ENCODE data around the gene RIBC2.
"Not testable (repeated sequence)": the region's sequence is repeated elsewhere in the genome, so short reads cannot be mapped to it uniquely, and the experiment has no call there.

Gene RIBC2

DNA sequence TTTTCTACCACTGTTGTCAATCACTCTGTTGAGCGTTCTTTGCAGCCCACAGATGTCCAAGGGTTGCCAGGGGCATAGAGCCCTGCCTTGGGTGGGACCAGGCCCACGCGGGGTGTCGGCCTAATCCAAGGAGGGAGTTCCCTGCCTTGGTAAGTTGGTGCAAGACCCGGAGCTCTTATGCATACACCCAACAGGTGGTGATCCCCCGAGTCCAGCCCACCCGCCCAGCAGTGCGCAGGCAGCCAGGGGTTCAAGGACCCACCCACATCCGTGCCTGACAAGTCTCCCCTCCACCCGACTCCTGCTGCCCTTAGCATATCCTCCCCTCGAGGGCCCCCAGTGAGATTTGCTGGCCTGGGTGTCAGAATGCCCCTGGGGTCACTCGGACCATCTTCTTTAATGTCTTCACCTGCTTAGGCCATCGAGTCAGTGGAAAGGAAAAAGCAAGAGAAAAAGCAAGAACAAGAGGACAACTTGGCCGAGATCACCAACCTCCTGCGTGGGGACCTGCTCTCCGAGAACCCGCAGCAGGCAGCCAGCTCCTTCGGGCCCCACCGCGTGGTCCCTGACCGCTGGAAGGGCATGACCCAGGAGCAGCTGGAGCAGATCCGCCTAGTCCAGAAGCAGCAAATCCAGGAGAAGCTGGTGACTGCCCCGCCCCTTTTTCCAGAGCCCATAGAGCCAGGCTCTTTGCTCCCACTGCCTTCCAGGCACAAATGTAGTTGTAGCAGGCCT, 12.2 kb downstream of the RIBC2 start:
- no peak for DNase-seq

DNA sequence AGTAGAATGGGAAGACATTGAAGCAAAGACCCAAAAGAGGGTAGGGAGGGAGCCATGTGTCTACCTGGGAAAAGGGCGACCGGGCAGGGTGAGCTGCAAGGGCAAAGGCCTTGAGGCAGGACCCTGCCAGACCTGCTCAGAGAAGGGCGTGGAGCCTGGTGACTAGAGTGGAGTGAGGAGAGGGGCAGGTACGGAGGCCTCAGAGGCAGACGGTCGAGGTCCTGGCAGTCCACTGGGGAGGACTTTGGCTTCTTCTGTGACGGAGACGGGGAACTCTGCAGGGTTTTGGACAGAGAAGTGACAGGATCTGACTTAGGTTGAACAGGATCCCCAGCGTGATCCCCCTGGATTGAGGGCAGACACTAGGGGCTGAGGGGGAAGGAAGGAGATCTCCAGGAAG, 12.9 kb downstream of the RIBC2 start:
- no peak for DNase-seq

DNA sequence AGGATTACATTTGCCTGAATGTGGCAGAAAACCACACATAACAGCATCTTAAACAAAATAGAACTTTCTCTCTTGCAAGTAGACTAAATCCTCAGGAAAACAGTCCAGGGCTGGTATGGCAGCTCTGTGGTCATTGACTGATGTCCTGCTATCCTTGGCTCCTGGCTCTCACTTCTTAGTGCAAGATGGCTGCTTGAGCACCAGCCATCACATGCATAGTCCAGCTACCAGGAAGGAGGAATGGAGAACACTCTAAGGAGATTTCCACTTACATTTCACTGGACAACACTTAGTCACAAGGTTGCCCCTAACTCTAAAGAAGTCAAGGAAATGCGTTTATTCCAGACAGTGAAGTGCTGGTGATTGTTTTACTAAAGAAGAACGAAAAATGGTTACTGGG, 13.6 kb downstream of the RIBC2 start:
- no peak for DNase-seq

DNA sequence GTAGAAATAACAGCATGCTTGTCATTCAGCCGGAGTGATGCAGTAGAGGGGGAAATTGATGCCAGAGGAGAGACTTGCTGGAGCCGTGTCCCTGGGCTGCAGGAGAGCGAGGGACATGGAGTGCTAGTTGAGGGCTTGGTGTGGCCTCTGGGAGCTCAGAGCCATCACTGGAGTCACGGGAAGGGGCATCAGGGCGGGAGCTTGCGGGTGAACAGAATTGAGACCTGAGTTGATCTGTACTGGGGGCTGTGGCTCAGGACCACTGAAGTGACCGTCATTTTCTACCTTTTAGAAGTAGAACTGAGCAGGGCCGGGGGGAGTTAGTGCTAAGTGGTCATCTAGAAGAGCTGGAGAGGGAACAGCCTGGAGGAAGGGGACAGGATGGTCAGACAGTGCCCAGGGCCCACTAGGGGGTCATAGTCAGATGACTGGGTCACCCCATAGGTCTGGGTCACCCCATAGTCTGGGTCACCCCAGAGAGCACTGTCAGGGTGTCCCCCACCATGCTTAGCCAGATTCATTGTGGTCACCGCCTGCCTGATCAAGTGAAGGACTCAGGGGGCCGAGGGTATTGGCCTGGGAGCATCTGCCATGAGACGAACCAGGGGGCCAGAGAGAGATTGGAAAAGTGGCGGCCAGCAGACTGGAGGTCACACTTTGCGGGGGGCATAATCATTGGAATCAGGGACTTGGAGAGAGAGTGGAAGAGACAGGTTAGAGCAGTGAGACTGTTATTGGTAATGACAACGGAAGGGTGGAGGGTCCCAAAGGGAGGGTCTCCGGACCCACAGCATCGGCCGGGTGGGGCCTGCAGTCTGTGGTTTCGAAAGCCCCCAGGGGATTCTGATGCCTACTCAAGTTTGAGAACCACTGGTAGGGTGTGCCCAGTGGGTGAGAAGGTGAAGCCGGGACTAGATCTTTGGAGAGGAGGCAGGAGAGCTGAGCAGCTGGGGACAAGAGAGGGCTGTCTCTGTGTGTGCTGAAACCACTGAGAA, 15.2 kb downstream of the RIBC2 start:
- no peak for DNase-seq

DNA sequence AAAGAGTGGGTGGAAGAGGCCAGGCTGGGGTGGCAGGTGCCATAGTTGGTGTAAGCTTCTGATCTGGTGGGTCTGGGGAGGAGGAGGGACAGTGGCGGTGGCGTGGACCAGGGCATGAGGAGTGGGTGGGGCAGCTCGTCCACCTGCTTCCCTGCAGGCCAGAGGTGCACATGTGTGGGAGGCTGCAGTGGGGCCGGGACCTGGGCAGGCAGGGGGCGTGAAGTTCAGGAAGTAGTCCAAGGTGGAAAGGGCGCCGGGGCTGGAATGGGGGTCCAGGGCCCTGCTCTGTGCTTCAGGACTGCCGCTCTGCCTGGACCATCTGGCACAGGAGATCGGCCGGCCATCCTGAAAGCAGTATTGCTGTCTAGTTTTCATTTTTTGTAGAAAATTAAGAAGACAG, 15.9 kb downstream of the RIBC2 start:
- no peak for DNase-seq

DNA sequence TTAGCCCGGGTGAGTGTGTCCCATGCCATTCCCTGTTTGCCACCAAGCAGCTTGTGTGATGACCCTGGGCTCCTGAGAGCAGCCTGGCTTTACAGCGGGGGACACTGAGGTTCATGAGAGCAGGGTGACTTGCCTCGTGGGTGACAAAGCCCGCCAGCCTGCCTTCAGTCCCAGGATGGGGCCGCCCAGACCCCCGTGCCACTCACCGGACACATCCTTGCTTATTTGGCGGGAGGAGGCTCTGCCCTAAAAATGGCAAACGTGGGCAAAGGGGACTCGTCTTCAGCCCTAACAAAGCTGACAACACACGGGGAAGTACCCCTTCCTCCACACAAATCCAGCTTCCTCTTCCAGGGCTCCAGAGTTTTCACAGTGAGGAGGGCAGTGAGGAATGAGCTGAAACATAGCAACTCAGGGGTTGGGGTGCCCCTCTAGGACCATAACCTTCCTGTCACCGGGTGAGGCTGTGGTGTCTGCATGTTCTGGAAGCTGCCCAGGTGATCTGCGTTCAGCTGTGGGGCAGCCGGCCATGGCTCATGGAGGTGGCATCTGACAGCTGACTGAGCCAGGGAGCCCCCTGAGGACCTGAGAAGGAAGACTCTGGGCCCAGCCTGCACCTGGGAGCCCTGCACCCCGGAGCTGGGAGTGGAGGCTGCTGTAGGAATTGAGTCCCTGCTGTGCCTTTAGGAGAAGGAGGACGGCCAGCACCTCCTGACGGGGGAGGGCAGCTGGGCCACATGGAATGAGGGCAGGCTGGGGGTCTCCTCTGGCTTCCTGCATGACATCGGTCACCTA, 16.7 kb downstream of the RIBC2 start:
- no peak for DNase-seq

DNA sequence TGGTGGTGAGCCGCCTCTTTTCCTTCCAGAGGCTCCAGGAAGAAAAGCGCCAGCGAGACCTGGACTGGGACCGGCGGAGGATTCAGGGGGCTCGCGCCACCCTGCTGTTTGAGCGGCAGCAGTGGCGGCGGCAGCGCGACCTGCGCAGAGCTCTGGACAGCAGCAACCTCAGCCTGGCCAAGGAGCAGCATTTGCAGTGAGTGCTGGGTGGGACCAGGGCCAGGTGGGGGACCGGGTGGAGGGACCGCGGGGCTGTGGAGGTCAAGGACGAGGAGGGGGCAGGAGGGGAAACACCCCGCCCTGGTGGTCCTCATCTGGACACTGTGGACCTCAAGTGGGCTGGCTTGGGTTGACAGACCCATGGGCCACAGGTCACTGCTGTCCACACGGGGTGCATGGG, 17.4 kb downstream of the RIBC2 start:
- DNase-seq, result no peak

DNA sequence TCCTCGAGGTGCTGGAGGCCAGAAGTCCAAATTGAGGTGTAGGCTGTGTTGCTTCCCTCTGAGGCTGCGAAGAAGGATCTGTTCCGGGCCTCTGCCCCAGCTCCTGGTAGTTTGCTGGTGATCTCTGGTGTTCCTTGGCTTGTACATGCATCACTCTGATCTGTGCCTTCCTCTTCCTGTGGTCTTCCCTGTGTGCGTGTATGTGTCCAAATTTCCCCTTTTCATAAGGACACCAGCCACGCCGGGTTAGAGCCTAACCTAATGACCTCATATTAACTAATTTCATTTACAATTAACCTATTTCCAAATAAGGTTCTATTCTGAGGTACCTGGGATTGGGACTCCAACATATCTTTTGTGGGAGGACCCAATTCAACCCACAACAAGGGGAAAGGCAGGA, 21.5 kb downstream of the RIBC2 start:
- peak; percentile 19 for DNase-seq

DNA sequence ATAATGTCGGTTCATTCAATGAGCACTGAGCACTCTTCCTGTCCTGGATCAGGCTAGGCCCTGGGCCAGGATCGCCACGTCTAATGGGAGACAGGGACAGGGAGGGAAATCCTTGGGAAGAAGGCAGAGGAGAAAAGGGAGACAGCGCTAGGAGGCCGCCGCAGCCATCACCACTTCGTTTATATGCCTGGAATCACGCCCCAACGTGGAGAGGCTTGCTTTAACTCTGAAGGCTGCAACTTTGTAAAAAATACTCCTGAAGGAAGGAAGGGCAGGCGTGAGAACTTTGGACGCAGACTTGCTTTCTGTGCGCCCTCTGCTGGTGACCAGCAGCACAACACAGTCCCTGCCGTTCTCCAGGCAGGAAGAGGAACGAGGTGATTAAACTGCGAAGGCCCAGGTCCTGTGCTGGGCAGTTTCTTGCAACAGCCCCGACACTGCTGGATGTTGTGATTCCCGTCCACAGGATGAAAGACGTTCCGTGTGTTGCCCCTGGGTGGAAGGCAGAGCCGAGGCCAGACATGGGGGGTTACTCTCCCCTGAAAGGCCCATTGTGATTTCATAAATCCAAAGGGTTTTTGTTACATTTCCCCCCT, 22.1 kb downstream of the RIBC2 start:
- DNase-seq, result peak; percentile 83

DNA sequence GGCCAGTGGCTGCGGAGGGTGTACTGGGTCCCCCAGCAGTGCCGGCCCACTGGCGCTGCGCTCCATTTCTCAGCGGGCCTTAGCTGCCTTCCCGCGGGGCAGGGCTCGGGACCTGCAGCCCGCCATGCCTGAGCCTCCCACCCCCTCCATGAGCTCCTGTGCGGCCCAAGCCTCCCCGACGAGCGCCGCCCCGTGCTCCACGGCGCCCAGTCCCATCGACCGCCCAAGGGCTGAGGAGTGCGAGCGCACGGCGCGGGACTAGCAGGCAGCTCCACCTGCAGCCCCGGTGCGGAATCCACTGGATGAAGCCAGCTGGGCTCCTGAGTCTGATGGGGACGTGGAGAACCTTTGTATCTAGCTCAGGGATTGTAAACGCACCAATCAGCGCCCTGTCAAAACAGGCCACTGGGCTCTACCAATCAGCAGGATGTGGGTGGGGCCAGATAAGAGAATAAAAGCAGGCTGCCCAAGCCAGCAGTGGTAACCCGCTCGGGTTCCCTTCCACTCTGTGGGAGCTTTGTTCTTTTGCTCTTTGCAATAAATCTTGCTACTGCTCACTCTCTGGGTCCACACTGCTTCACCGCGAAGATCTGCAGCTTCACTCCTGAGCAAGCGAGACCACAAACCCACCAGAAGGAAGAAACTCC, 23.5 kb downstream of the RIBC2 start:
- peak; percentile 12 for DNase-seq

DNA sequence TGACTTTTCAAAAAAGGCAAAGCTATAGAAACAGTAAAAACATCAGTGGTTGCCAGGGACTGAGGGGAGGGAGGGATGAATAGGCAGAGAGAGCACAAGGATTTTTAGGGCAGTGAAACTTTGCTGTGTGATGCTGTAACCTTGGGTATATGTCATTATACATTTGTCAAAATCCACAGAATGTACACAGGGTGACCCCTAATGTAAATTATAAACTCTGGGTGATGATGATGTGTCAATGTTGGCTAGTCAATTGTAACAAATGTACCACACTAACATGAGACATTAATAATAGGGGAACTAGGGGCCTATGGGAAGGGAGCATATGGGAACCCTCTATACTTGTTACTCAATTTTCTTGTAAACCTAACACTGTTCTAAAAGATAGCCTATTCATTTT, 24.8 kb downstream of the RIBC2 start:
- DNase-seq, result peak; percentile 31

DNA sequence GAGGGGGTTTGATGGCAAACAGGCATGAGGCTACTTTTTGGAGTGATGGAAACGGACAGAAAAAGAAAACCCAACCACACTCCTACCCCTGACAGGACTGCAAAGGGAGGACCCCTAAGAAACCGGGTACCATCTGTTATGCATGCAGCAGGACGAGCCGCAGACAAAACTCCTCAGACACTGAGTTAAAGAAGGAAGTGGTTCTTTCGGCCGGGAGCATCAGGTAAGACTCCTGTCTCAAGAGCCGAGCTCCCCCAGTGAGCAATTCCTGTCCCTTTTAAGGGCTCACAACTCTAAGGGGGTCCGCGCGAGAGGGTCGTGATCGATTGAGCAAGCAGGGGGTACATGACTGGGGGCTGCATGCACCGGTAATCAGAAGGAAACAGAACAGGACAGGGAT, 27.2 kb downstream of the RIBC2 start:
- DNase-seq, result not testable (repeated sequence)

DNA sequence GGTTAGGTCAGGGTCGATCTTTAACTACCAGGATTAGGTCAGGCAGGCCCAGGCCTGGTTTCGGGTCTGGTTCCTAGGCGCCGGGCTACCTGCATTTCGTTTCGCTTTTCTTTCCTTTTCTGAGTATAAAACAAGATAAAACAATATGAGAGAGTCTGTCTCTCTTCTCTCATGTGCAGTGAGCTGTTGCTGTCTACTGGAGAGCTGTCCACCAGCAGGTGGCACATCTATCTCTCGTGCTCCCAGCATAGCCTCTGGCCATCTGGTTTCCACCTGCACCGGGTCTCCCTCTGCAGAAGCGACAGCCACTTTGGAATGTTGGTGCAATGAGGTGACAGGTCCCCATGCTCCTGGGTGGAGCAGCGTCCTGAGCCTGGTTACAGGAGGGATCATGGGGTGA, 27.6 kb downstream of the RIBC2 start:
- DNase-seq, result peak; percentile 24

DNA sequence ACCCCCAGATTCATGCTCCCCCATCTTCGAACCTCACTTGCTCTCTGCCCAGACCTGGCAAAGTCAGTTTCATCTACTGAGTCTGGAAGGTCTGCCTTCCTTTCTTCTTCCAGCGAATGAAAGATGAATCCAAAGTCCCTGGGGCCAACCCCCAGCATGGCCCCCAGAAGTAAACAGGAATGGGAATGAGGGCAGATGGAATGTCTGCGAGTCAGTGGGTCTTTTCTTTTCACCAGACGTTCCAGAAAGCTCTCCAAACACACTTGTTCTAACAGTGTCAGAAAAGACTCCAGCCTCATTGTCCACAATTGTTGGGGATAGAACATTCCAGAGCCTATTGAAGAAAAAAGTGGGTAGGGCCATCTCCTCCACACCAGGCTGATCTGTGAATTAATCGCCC, 28.6 kb downstream of the RIBC2 start:
- no peak for DNase-seq

DNA sequence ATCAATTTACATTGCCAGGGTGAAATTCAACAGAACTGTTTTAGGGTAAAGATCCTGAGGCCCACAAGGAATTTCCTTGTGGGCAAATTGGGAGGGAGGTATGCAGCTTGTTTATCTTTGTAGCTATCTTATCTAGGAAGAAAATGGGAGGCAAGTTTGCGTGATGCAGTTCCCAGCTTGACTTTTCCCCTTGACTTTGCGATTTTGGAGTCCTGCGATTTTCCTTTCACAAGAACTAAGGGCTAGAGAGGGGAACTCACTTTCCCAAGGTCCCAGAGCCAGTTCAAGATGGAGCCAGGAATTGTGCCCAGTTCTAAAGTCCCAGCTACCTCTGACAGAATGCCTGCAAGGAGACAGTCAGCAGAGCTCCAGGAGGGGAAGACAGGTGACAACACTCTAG, 30.7 kb downstream of the RIBC2 start:
- DNase-seq, result no peak

DNA sequence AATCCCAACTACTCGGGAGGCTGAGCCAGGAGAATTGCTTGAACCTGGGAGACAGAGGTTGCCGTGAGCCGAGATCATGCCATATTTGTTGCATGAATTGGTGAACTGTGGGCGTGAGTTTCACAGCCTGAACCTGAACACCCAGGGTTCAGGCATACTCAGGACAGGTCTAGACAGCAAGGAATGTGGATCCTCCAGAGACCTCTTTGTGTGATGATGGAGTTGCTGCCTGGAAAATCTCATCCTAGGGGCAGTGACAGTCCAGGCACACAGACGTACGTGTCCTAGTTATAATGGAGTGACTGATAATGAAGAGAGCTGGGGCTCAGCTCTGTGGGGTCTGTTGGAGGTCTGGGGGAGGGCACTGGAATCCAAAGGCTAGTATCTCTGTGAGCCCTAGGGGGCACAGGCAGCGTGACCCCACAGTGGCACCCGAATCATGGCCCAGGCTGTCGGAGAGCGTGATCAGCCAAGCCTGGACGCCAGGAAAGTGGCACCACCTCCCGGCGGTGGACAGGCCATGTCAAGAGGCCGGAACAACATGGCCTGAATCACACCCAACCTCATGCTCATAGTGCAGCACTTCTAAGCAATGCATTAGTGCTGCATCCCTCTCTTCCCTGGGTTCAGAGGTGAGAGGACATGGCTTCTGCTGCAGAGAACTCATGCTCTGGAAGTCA, 31.7 kb downstream of the RIBC2 start:
- DNase-seq, result no peak

DNA sequence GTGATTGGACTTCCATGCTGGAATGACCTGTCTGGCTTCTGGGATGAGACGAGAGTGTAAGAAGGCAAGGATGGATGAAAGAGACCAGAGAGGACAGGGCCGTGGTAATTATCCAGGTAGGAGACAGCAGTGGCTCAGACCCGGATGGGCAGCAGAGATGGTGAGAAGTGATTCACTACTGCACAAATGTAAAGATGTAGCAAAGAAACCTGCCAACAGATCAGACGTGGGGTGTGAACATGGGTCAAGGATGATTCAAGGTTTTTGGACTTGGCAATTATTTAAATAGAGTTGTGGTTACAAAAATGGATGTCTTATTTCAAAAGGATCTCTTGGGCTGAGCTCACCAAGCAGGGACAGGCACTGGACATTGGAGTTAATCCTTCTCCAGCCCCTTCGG, 32.7 kb downstream of the RIBC2 start:
- DNase-seq, result no peak

DNA sequence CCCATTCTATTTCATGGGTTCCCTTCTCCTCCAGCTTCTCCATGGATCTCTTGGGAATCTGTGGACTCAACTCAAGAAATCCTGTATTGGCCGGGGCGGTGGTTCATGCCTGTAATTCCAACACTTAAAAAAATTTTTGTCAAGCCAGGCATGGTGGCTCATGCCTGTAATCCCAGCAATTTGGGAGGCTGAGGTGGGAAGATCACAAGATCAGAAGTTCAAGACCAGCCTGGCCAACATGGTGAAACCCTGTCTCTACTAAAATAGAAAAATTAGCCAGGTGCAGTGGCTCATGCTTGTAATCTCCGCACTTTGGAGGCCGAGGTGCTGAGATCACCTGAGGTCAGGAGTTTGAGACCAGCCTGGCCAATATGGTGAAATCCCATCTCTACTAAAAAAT, 34.1 kb downstream of the RIBC2 start:
- DNase-seq, result not testable (repeated sequence)

DNA sequence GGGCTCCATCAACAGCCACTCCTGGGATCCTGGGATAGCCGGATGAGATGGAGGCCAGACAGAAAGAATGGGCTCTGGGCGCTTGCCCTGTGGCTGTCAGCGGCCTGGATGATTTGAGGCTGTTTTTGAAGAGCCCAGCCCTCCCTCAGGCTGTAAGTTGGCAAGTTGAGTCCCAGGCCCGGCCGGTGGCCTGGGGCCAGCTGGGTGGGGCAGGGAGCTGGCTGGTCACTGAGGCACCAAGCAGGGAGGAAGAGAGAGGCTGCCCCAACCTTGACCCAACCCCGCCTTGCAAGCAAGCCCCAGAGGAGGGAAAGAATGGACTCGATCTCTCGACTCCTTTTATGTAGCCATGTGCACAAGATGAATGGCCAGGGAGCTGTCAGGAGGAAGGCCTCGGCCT, 34.9 kb downstream of the RIBC2 start:
- DNase-seq, result no peak

DNA sequence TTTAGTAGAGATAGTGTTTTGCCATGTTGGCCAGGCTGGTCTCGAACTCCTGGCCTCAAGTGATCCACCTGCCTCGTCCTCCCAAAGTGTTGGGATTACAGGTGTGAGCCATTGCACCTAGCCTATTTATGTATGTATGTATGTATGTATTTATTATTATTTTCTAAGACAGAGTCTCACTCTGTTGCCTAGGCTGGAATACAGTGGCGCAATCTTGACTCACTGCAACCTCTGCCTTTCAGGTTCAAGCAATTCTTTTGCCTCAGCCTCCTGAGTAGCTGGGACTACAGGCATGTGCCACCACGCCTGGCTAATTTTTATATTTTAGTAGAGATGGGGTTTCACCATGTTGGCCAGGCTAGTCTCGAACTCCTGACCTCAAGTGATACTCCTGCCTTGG, 35.9 kb downstream of the RIBC2 start:
- DNase-seq, result not testable (repeated sequence)

DNA sequence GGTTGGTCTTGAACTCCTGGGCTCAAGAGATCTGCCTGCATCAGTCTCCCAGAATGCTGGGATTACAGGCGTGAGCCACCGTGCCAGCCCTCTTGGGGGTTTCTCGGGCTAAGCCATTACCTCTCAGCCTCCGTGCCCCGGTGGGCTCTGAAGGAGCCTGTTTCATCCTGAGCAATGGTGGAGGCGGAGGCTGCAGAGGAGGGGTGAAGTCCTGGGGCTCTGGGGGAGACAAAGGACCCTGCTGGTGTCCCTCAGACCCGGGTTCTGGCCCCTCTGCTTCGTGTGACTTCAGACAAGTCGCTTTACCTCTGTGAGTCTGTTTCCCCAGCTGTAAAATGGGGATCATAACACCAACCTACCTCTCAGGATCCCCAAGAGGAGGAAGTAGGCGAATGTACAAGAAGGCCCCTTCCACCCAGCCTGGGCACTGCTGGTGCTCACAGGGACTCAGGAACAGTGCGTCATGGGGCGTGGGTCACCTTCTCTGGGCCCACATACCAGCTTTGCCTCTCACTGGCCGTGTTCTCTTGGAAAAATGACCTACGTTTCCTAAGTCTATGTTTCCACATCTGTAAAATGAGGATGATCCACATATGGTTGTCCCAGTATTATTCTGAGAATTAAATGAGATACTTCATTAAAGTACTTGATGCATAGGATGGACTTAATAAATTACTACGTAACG, 36.8 kb downstream of the RIBC2 start:
- no peak for DNase-seq

All from MV-4-11 (cell line).